ENCODE data around the gene CUX1. TPM values are rescaled to one million over a fixed set of nuclear protein-coding genes. Genes with fewer than 3 reads are reported as not detected.

The CUX1 gene
- total RNA-seq, 3 donors from 2014 or later: 85.2 to 167 (median 120) TPM

- DNase-seq: no peak
- H3K4me1 ChIP-seq (ENCODE audit: low read depth): peaks cover 11% of the 10 kb centered on the region
- peak; percentile 56 for ATAC-seq
- TF ChIP-seq CTCF (IDR thresholded peaks at IDR 0.05): no peak
- intact Hi-C loops (cut with DNase I, micrococcal nuclease): no loop called here
- no peaks in the 10 kb centered on the region for H3K9me3 ChIP-seq
- H3K36me3 ChIP-seq (ENCODE audit: low read depth): no peaks in the 10 kb centered on the region
- no peak overlapping the region for H3K4me3 ChIP-seq
Measured at GRCh38 chr7:102064361-102065025, 247.1 kb downstream of the CUX1 start.

- H3K4me1 ChIP-seq (ENCODE audit: low read depth): peaks cover 11% of the 10 kb centered on the region
- no peak for TF ChIP-seq CTCF (IDR thresholded peaks at IDR 0.05)
- DNase-seq (no peak), ATAC-seq (no peak)
- H3K36me3 ChIP-seq (ENCODE audit: low read depth): no peaks in the 10 kb centered on the region
- H3K4me3 ChIP-seq: no peak overlapping the region
- no peaks in the 10 kb centered on the region for H3K9me3 ChIP-seq
- intact Hi-C loops (cut with DNase I, micrococcal nuclease): no loop called here
Measured at GRCh38 chr7:102065226-102065625, 247.8 kb downstream of the CUX1 start.

GRCh38 chr7:102066476-102066875, 249.1 kb downstream of the CUX1 start:
- Histone ChIP-seq H3K4me3 (no peak overlapping the region), H3K9me3 (no peaks in the 10 kb centered on the region), H3K36me3 (ENCODE audit: low read depth) (no peaks in the 10 kb centered on the region), H3K4me1 (ENCODE audit: low read depth) (peaks cover 11% of the 10 kb centered on the region)
- ATAC-seq (no peak), DNase-seq (no peak)
- intact Hi-C loops (cut with DNase I, micrococcal nuclease): no loop called here
- TF ChIP-seq CTCF (IDR thresholded peaks at IDR 0.05): no peak

GRCh38 chr7:102068846-102069245, 251.4 kb downstream of the CUX1 start:
- DNase-seq: no peak
- ATAC-seq: no peak
- no peak for TF ChIP-seq CTCF (IDR thresholded peaks at IDR 0.05)

GRCh38 chr7:102069931-102070629, 252.7 kb downstream of the CUX1 start:
- no peak overlapping the region for H3K4me3 ChIP-seq
- TF ChIP-seq CTCF (IDR thresholded peaks at IDR 0.05): no peak
- no peaks in the 10 kb centered on the region for H3K4me1 ChIP-seq (ENCODE audit: low read depth)
- DNase-seq (no peak), ATAC-seq (peak; percentile 72)
- intact Hi-C loops (cut with DNase I, micrococcal nuclease): no loop called here
- peaks cover 6% of the 10 kb centered on the region for H3K9me3 ChIP-seq
- no peaks in the 10 kb centered on the region for H3K36me3 ChIP-seq (ENCODE audit: low read depth)

More at GRCh38 chr7:102068846-102069245, 251.4 kb downstream of the CUX1 start:
- intact Hi-C loops (cut with DNase I, micrococcal nuclease): no loop called here
- Histone ChIP-seq H3K4me3 (no peak overlapping the region), H3K4me1 (ENCODE audit: low read depth) (peaks cover 6% of the 10 kb centered on the region), H3K9me3 (peaks cover 6% of the 10 kb centered on the region), H3K36me3 (ENCODE audit: low read depth) (no peaks in the 10 kb centered on the region)

Data from mucosa of descending colon (tissue), 3 donors.